Measurements from ENCODE around the gene COL7A1. TPM values are rescaled to one million over a fixed set of nuclear protein-coding genes. Genes with fewer than 3 reads are reported as not detected.
A peak's percentile ranks its signal among the peaks of the same experiment; 100 is the strongest.

Gene COL7A1
- total RNA-seq, 1 donor from 2014 or later, result under 0.01 TPM

DNA sequence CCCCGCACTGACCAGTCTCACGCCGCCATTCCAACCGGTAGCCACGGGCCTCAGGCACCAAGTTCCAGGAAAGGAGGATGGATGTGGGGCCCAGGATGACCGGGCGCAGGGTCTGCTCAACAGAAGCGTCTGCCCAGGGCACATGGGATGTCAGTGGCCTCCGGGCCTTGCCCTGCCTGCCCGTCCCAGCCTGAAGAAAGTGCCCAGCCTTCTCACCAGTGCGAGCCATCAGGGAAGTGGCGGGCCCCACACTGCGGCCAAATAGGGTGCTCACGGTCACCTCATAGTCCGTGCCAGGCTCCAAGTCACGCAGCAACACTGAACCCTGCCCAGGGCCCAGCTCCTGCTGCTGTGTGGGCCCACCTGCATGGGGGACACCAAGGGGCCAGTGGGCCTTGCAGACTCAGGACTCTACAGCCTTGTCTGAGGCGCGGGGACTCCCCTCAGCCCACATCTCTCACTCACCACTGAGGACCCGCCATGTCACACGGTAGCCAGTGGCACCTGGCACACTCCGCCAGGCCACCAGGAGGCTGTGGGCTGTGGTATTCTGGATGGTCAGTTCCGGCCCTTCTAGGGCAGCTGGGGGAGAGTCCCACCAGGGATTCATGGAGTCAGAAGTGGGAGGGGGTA is 3.1 kb downstream of the COL7A1 start:
- DNase-seq (ENCODE audit: low read depth in 2 of 2), result no peak

- DNase-seq (ENCODE audit: low read depth in 2 of 2), result no peak
These were observed 3.7 kb downstream of the COL7A1 start for GRCh38 chr3:48591436-48591835.

GRCh38 chr3:48588230-48588629 is 6.9 kb downstream of the COL7A1 start:
- no peak for DNase-seq (ENCODE audit: low read depth in 2 of 2)

DNA sequence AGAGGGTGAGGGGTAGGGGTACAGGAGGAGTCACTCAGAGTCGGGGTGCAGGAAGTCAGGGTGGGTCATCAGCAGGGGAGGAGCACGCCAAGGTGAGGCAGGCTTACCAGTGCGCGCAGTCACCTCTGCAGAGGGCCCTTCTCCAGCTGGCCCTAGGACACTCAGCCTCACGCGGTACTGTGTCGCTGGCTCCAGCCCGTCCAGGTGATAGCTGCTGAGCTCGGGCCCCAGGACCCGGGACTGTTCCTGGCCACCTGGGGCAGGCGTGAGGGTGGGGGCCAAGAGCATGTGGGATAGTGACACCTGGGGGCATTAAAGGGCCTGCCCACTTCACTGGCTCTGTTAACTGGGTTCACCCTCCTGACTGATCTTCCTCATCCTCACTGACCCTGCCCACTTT is 7.4 kb downstream of the COL7A1 start:
- no peak for DNase-seq (ENCODE audit: low read depth in 2 of 2)

- no peak for DNase-seq (ENCODE audit: low read depth in 2 of 2)
These were observed 9.7 kb downstream of the COL7A1 start for GRCh38 chr3:48585411-48585810.

- no peak for DNase-seq (ENCODE audit: low read depth in 2 of 2)
These were observed 10.3 kb downstream of the COL7A1 start for GRCh38 chr3:48584836-48585235.

GRCh38 chr3:48581621-48582481 is 13.3 kb downstream of the COL7A1 start:
- no peak for DNase-seq (ENCODE audit: low read depth in 2 of 2)

DNA sequence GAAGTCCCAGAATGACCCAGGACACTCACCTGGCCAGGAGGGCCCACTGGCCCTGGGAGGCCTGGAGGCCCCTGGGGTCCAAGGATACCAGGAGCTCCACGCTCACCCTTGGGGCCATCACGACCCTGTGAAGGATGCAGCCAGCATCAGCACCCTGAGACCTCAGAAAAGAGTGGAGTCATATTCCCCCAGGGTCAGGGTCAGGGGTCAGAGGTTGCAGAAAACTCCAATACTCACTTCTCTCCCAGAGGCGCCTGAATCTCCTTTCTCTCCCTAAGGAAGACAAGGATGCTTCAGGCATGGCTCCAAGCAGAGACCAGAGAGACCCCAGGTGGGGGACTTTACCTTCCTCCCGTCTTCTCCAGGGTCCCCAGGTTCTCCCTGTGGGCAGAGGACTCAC is 18.5 kb downstream of the COL7A1 start:
- DNase-seq (ENCODE audit: low read depth in 2 of 2), result no peak

GRCh38 chr3:48575366-48575765 is 19.8 kb downstream of the COL7A1 start:
- DNase-seq (ENCODE audit: low read depth in 2 of 2), result no peak

GRCh38 chr3:48573973-48574585 is 21.1 kb downstream of the COL7A1 start:
- no peak for DNase-seq (ENCODE audit: low read depth in 2 of 2)

GRCh38 chr3:48572517-48572916 is 22.6 kb downstream of the COL7A1 start:
- DNase-seq (ENCODE audit: low read depth in 2 of 2), result no peak

GRCh38 chr3:48571938-48572337 is 23.2 kb downstream of the COL7A1 start:
- DNase-seq (ENCODE audit: low read depth in 2 of 2), result no peak

- DNase-seq (ENCODE audit: low read depth in 2 of 2), result no peak
These were observed 25.2 kb downstream of the COL7A1 start for GRCh38 chr3:48569808-48570450.

GRCh38 chr3:48569400-48569799 is 25.7 kb downstream of the COL7A1 start:
- no peak for DNase-seq (ENCODE audit: low read depth in 2 of 2)

DNA sequence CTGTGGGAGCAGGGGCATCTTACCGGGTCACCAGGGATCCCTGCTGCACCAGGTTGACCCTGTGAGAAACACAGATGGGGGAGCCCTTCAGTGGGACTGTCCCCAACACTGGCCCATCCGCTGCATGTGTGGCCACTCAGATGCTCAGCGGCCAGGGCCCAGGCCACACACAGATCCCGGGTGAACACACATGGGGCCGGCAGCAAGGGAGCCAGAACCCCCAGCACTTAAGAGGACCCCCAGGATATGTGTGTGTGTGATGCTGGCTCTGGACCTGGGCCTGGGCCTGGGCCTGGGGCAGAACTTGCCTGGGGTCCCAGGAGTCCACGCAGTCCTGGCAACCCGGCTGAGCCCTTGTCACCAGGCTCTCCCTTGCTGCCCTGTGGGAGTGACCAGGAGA is 26.7 kb downstream of the COL7A1 start:
- no peak for DNase-seq (ENCODE audit: low read depth in 2 of 2)

DNA sequence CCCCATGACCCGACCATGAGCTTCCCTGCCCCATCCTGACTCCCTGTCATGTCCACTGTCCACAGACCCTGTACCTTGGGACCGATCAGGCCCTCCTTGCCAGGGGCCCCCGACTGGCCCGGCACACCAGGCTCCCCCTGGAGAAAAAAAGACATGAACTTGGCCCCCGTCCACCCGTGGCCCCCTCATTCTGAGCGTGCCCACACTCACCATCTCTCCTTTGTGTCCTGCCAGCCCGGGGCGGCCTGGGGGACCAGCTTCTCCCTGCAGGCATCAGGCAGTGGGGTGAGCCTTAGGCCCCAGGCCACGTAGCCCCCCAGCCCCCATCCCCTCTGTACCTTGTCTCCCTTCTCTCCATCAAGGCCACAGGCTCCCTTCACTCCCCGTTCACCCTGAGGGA is 27.6 kb downstream of the COL7A1 start:
- no peak for DNase-seq (ENCODE audit: low read depth in 2 of 2)

GRCh38 chr3:48567090-48567489 is 28.0 kb downstream of the COL7A1 start:
- DNase-seq (ENCODE audit: low read depth in 2 of 2), result no peak

DNA sequence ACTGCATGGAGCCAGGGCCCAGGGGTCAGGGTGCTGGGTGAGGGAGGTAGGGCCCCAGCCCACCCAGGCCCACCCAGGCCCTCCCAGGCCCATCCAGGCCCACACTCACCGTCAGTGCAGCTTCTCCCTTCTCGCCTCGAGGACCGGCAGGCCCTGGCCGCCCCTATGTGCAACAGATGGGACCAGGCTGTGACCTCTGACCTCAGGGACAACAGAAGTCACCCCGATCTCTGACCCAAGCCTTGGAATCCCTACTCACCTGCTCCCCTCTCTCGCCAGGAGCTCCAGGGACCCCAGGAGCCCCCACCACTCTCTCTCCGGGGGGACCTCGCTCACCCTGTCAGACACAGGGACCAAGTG is 28.7 kb downstream of the COL7A1 start:
- DNase-seq (ENCODE audit: low read depth in 2 of 2), result no peak

GRCh38 chr3:48565591-48566400 is 29.3 kb downstream of the COL7A1 start:
- peak in 1 of 2 donors; percentile 50 for DNase-seq (ENCODE audit: low read depth in 2 of 2)

DNA sequence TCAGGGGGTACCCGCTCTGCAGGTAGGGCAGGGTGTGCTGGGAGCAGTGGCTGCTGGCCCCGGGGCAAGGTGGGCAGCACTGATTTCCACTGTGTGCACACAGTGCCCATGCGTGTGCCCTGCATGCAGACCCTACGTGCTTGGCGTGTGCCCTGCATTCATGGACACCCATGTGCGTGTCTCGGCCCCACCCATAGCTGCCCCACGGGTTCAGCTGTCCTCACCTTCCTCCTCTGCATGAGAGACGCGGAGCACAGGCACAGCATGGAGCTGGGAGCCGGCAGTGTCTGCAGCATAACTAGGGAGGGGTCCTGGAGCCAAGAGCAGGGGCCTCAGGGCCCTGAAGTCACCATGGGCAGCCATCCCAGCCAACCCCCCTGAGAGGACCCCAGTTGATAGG is 29.9 kb downstream of the COL7A1 start:
- DNase-seq (ENCODE audit: low read depth in 2 of 2), result no peak

DNA sequence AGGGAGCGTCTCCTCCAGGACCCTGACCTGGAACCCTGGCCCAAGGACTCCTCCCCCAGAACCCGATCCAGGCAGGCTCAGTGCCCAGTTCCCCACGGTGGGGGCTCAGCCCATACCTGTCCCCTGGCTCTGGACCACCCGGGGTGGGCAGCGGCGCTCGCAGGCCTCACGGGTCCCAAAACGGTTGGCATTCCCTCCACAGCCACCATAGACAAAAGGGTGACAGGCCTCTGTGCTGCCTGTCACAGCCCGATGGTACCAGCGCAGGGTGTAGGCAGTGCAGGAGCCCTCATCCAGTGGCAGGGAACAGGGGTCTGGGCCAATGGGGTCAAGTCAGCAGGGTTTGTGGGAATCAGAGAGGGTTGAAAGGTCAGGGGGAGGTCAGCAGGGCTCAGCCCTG is 30.5 kb downstream of the COL7A1 start:
- no peak for DNase-seq (ENCODE audit: low read depth in 2 of 2)

All from lung microvascular endothelial cell (primary cell).